ENCODE data around the gene PSMD1. TPM values are rescaled to one million over a fixed set of nuclear protein-coding genes. Genes with fewer than 3 reads are reported as not detected.
A peak's percentile ranks its signal among the peaks of the same experiment; 100 is the strongest.
"Not testable (repeated sequence)": the region's sequence is repeated elsewhere in the genome, so short reads cannot be mapped to it uniquely, and the experiment has no call there.

The PSMD1 gene
- polyA plus RNA-seq, 4 donors, result 91.7 to 103 (median 98.7) TPM

DNA sequence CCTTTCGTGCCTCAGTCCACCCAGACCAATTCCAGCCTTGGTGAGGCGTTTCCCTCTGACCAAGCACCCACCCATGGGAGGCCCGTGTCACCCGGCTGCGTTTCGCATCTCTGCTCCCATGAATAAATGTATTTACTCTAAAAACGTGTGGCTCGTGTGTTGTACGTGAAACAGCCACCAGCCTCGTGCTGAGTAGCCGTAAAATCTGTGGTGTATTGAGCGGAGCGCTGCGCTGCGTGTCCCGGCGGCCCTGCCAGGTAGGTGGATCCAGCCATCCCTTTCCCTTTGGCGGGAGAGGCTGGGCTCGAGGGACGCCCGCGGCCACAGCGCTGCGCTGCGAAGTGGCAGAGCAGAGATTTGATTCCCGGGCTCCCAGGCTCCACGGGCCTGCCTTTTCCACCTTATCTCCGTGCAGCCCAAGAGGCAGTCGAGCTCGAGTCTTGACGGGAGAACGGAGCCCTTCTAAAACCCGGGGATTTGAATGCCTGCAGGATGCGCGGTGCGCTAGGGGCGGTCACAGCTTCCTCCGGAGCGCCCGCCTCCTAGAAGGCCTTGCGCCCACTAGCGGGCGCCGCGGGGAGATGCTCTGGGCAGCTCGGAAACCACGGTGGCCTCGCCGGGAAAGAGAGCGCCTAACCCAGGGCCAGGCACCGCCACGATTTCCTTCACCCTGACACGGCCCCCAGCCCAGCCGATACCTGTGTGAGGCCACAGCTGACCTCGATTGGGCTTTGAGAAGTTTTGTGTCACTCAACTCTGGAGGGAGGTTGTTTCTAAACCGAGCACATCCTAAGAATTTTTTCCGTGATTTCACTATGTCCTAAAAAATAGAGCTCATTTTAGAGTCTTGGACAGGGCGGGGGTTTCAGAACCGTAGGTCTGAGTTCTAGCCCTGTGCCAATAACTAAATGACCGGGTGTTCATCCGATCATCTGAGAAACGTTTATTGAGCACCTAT lies 3.9 kb upstream of the PSMD1 start:
- peak; percentile 68 to 75 (median 70) for DNase-seq (ENCODE audit: low read depth in 4 of 4, low spot score in 3 of 4)

DNA sequence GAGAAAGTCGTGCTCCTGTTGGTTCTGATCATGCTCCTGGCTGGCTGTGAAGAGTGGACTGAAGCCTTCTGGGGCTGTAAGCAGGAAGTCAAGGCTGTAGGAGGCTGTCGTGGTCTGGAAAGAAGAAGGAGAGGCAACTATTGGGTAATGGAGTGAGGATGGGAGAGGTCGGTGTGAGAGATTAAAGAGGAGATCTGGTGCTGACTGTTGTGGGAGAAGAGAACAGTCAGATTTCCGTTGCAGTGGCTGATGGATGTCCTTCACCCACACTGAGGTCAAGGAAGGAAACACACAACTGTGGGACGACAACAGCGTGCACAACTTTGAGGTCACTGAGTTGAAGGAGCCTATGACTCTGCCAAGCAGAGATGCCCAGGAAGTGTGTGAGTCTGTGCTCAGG lies 2.8 kb upstream of the PSMD1 start:
- DNase-seq (ENCODE audit: low read depth in 4 of 4, low spot score in 3 of 4), result no peak

DNA sequence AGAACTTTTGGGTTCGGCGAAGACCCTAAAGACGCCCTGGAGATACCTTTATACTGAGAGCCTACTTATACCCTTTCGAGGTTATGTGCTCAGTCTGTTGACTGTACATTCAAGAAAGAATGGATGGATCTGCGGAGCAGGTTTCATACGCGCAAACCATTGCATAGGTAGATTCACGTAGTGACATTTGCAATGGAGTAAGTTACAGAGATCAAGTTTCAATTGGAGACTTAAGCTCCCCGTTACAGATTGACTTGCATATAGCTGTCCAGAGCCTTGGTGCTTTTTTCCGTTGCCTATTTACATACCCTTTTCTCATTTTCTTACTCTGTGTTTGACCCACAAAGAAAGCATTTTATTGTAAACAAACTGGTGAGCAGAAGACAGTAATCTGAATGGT lies 923 bp downstream of the PSMD1 start:
- DNase-seq (ENCODE audit: low read depth in 4 of 4, low spot score in 3 of 4), result no peak

DNA sequence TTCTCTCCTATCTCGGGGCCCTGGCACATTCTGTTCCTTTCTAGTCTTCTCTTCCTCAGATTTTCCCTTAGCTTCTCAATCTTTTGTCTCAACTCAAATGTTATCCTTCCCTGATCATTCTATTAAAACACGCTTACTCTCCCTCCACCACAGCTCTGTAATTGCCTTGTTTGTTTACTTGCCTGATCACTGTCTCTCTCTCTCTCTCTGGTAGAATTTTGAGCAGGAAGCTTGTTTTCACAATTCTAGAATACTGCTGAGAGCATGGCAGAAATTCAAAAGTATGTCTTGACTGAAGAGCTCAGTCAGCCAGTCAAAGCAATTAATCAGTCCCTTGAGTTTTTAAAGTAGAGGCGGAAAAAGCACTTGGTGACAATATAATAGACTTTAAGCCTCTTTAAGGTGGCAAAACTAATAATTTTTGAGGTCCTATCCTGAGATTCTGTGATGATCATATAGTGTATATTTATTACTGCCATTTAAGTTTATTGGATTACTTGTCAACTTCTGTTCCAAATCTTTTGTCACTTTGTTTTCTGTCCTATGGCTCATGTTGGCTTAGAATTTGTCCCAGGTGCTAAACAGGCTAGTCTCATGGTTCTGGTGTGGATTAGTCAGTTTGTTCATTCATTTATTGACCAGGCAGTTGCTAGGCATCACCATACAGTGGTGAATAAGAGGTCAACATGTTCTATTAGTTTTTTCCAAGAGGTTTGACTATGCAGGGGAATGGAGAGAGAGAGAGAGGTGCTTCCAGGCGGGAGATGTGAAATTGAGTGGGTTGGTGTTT lies 2.3 kb downstream of the PSMD1 start:
- DNase-seq (ENCODE audit: low read depth in 4 of 4, low spot score in 3 of 4), result no peak

DNA sequence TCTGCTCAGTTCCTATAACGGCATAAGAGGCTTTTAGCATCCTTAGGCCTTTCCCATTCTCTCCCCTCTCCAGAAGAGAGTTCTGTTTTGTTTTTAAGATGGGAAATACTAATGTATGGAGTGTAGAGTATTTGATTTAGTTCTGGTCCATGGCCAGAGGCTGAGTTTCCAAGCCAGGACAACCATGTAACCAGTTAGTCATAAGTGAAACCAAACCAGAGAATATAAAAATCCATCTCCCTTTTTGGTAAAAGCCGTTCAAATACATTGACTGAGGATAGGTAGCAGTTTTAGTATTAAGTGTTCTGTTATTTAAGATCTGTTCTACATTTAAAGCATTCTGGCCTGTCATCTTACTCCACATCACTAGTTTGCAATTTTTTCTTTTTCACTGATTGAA lies 3.1 kb downstream of the PSMD1 start:
- no peak for DNase-seq (ENCODE audit: low read depth in 4 of 4, low spot score in 3 of 4)

DNA sequence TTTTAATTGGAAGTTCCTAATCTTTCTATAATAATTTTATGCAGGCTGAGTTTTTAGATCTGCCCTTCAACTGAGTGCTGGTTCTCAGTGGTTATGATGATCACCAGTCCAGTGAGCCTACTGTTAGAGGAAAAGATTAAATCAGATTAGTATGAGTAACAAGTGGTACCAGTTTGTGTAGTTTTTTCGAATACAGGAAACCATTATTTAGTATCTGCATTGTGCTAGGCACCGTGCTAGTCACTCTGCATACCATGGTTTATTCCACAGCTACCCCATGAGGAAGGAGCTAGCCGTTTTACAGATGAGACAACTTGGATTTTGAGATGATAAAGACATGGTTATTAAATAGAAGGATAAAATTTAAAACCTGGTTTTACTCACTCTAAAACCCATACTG lies 6.1 kb downstream of the PSMD1 start:
- DNase-seq (ENCODE audit: low read depth in 4 of 4, low spot score in 3 of 4), result no peak

DNA sequence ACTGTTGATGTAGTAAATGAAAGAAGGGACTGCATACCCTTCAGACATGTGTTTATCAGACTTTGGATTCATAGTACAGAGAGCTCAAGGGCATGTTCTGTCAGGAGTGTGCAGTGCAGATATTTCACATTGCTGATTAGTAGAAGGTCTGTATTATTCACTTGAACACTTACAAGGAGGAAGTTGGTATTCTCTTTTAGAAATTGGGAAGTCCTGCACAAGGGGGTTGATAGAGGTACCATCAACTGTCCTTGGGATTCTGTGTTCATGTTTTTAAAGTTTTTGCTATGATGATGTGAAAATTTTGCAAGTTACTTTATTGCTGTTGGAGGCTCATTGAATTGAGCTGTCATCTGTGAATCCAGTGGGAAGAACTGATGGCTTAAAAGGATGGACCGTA lies 6.7 kb downstream of the PSMD1 start:
- no peak for DNase-seq (ENCODE audit: low read depth in 4 of 4, low spot score in 3 of 4)

DNA sequence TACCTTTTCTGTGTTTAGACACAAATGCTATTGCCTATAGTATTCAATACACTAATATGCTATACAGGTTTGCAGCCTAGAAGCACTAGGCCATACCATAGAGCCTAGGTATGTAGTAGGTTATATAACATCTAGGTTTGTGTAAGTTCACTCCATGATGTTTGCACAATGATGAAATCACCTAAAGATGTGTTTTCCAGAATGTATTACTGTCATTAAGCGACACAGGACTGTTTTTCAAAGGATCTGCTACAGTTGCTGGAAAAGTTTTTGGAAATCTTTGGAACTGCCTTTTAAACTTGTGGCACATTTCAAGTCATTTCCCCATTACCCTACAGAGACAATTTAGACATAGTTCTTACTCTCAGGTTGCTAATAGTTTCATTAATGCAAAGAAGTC lies 9.3 kb downstream of the PSMD1 start:
- DNase-seq (ENCODE audit: low read depth in 4 of 4, low spot score in 3 of 4), result no peak

DNA sequence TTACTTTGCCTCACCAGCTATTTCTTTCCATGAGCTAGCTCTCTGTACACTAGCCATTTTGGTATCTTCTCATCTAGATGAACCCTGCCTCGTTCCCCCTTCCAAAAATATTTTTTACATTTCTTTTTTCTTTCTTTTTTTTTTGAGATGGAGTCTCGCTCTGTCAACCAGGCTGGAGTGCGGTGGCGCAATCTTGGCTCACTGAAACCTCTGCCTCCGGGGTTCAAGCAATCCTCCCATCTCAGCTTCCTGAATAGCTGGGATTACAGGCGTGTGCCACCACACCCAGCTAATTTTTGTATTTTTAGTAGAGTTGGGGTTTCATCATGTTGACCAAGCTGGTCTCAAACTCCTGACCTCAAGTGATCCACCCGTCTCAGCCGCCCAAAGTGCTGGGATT lies 10.9 kb downstream of the PSMD1 start:
- not testable (repeated sequence) for DNase-seq (ENCODE audit: low read depth in 4 of 4, low spot score in 3 of 4)

DNA sequence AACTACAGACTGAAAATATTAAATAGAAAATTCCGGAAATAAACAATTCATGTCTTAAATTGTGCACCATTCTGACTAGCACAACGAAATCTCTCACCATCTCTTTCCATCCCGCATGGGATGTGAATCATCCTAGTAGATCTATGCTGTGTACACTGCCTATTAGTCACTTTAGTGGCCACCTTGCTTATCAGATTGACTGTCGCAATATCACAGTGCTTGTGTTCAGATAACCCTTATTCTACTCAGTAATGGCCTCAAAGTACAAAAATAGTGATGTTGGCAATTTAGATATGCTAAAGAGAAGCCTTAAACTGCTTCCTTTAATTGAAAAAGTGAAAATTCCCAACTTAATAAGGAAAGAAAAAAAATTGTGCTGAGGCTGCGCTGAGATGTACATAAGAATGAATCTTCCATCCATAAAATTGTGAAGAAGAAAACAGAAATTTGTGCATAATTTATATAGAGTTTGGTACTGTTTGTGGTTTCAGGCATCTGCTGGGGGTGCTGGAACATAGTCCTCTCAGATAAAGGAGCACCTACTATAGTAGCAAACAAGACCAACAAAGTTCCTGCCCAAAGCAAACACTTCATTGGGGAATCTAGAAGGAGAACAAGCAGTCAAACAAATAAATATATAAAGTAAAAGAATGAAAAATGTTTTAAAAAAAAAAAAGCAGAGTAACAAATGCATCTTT lies 12.0 kb downstream of the PSMD1 start:
- DNase-seq (ENCODE audit: low read depth in 4 of 4, low spot score in 3 of 4), result no peak

DNA sequence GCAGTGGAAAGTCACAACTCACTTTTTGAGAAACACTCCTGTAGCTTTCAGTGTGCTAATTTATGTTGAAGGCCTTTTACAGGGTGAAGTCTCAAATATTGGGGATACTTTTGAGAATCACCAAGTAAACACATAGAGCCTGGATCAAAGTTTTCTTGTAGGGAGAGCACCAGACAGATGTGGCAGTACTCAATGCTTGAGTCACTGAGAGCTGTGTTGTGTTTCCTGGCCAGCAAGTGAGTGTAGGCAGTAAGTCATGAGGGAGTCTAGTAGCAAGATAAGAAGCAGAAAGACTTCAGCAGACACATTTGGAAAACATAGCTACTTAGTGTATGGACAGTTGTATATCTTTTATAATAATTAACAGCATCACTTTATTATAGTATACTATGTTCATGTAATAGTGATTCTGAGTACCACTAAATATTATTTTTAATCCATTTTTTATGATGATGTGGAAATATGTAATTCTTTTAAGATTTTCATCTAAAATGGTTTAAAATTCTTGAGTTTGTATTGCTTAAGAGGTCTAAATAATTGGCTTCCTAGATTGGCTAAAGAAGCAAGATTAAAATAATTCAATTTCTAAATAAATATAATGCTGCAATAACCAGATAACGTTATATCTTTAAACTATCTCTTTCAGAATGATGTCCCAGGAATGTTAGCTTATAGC lies 12.8 kb downstream of the PSMD1 start:
- DNase-seq (ENCODE audit: low read depth in 4 of 4, low spot score in 3 of 4), result no peak

DNA sequence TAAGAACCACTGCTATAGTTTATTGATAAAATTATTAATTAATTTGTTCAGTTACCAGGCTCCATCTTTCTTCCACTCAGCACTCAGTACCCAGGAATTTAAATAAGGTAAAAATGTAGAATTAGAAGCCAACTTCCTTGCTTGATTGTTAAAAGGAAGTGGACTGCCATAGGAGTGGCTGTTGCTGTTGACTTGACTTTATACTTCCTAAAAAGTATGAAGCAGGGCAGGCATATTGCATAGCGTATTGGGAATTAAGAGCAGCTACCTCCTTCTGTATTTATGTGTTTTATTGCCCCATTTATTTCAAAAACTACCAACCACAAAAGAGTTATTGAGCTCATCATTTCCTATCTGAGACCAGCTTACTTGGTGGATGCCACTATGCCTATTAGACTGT lies 27.9 kb downstream of the PSMD1 start:
- no peak for DNase-seq (ENCODE audit: low read depth in 4 of 4, low spot score in 3 of 4)

DNA sequence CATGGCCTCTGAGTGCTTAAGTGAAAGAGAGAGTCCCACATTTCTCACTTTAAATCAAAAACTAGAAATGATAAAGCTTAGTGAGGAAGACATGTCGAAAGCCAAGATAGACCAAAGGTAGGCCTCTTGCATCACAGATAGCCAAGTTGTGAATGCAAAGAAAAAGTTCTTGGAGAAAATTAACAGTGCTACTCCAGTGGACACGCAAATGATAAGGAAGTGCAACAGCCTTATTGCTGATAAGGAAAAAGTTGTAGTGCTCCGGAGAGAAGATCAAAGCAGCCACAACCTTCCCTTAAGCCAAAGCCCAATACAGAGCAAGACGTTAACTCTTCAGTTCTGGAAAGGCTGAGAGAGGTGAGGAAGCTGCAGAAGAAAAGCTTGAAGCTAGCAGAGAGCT lies 32.1 kb downstream of the PSMD1 start:
- DNase-seq (ENCODE audit: low read depth in 4 of 4, low spot score in 3 of 4), result no peak

DNA sequence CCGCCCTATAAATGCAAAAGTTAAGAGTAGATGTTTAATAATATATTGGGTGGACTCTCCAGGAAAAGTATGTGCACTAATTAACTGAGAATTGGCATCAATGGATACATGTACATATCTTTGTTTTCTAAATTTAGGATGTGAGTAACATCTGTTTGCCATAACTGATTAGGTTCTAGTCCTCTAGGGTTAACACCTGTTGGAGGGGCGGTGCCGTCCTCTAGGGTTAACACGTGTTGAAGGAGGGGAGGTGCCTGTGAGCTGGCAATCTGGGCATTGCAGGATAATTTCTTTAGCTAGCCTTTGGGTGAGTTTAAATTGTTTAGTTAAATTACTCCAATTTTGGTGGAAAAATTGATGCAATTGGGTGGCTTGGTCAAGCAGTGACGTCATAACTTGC lies 37.3 kb downstream of the PSMD1 start:
- no peak for DNase-seq (ENCODE audit: low read depth in 4 of 4, low spot score in 3 of 4)

DNA sequence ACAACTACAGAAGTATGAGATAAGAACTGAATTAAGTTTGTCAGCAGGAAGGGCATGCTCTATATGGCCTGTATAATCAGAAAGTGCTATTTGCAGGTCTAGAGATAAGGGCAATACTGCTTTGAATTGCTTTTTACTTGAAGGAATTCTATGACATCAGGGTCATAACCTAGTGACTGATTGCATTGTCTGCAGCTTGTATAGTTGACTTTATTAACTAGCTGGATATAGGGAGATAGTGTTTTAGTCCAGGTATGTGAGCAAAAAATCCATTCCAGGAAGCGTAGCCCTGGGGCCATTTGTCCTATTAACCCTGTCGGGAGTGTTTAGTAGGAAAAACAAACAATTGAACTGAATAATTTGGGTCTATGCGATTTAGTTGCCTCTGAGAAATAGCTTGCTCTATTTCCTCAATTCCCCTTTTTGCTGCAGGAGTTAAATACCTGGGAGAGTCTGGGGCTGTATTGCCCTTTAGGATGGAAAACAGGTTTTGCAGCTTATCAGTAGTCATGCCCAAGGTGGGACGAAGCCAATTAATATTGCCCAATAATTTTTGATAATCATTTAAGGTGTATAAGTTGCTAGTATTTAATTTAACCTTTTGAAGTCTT lies 38.2 kb downstream of the PSMD1 start:
- DNase-seq (ENCODE audit: low read depth in 4 of 4, low spot score in 3 of 4), result no peak

DNA sequence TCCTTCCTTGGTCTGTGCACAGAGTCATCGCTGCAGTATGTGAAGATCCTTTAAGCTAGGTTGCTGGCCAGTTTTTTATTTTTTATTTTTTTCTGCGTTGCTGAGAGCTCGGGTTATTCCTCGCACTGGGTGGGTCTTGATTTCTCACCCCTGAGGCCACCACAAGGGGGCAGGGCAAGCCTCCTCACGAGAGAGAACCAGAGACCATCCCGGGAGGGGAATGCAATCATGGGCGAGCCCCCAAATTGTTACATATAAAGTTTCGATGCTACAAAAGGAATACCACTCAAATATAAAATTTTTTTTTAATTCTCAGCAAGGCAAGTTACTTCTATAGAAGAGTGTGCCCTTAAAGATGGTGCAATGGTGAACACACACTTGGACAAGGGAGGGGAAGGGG lies 43.3 kb downstream of the PSMD1 start:
- DNase-seq (ENCODE audit: low read depth in 4 of 4, low spot score in 3 of 4), result no peak

DNA sequence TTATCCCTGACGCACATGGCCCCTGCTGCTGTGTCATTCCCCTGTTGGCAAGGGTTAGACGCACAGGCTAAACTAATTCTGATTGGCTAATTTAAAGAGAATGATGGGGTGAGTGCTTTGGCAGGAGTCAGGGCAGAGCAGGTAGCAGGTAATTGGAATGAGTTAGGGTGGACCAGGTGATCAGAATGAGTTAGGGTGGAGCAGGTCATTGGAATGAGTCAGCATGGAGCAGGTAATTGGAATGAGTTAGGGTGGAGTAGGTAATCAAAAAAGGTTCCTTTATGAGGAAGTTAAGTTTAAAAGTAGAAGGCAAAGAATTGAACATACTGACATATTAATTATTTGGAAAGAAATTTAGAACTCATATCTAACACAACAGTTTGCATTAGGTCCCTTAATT lies 43.7 kb downstream of the PSMD1 start:
- DNase-seq (ENCODE audit: low read depth in 4 of 4, low spot score in 3 of 4), result not testable (repeated sequence)

DNA sequence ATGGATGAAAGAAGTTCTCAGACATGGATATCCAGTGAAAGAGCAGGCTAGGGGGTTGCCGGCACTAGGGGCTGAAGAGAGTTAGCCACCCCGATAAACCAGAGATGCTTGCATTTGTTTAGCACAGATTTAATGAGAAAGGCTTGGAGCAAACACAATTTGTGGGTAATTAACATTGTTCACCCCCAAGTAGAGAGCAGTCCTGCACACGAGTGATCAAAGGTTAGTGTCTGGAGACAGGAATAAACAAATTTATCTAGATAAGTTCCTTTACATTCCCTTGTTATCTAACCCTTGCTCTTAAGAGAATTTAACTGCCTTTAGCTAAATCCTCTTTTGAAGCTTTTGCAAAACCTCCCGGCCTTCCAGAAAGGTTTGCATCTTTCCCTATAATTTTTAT lies 44.3 kb downstream of the PSMD1 start:
- no peak for DNase-seq (ENCODE audit: low read depth in 4 of 4, low spot score in 3 of 4)

DNA sequence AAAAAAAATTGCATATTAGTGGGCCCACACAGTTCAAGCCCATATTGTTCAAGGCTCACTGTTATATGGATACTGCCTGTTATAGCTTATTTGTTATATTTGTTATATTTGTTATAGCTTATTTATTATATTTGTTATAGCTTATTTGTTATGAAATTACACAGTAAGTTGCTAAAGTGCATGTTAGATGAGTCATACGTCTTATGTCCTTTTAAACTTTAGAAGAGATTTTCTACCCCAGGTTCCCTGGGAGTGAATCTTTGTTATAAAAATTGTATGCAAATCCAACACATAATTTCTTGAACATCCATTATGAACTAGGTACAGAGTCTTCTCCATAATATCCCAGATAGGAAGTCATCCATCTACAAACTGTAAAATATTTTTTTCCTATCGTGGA lies 46.1 kb downstream of the PSMD1 start:
- DNase-seq (ENCODE audit: low read depth in 4 of 4, low spot score in 3 of 4), result no peak

DNA sequence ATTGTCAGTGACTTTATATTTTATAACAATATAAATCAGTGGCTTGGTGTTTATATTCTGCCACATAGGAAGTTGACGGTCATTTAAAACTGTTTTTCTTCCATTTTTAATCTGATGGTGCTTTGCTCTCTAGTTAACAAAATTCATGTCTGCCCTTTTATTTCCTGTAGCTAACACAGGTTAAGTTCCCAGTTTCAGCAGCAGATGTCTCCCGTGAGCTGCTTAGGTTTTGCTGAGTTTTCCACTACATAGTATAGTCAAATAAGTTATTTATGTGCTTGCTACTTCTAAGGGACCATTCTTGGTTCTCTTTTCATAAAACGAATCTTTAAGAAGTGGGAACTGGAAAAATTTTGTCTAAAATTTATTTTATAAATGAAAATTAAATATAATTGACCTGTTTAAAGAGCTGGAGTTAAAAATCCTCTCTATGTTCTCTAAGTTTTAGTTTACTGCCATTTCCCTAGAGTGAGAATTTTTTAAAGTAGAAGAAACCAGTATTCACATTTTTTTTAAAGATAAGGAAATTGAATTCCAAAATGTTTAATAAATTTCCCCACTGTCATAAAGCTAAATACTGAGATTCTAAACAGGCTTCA lies 47.5 kb downstream of the PSMD1 start:
- no peak for DNase-seq (ENCODE audit: low read depth in 4 of 4, low spot score in 3 of 4)

All from right renal pelvis (tissue), 4 donors.